Dedifferentiated amniotic fluid mesenchymal stem cell (primary cell): ENCODE results near the gene TM2D1.
"Not testable (repeated sequence)": the region's sequence is repeated elsewhere in the genome, so short reads cannot be mapped to it uniquely, and the experiment has no call there.

ENCODE experiments used
- DNase-seq: peaks from one replicate; pipeline ENCODE4 v3.0.0-alpha.2; 2016; ENCODE audit errors: extremely low spot score

The TM2D1 gene

DNA sequence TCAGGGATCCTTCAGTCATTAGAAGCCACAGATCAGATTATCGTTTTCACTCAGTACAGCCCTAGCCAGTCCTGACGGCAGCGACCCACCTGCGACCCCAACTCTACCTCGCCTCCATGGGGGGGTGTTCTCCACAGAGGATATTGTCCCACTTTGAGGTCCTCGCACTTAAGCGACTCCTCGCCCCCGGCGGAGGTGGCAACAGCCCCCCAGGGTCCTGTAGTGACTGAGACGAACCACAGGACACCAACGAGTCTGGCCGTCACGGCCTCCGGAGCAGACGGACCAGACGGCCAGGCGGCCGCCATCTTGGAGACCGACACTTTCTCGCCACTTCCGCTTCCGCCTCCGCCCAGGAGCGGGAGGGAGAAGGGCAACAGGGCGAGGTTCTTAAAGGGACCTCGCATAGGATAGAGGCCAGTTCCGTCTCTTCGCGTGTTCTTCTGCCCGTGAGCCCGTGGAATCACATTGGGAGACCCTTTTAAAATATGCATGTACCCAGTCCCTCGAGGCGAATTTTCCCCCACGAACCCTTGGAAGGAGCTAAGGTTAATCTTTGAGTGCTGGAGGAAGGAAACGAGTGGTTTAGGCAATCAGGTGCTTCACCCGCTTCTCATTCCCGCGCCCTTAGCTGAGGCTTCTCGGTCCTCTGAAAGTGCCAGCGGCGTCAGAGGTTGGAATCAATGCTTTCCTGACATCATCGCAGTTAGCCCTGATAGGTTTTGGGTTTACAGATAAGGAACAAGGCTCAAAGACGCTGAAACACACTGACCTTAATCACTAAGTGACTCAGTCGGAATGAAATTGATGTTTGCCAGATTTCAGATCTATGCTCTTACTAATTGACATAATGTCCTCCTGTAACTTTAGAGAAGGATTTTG lies at the start of gene TM2D1:
Gene TM2D1, minus strand, starts transcription at position 329 of the 882 bp plus-strand sequence. Its CDS starts 21 bp downstream, at position 308.
- DNase-seq = peak; percentile 88

GRCh38 chr1:61770131-61770530 lies 45.2 kb upstream of the TM2D1 start:
- no peak for DNase-seq

- peak; percentile 20 for DNase-seq
Measured at GRCh38 chr1:61757950-61758349, 33.0 kb upstream of the TM2D1 start.

GRCh38 chr1:61756773-61757172 lies 31.8 kb upstream of the TM2D1 start:
- DNase-seq = no peak

GRCh38 chr1:61754545-61754944 lies 29.6 kb upstream of the TM2D1 start:
- DNase-seq = no peak

DNA sequence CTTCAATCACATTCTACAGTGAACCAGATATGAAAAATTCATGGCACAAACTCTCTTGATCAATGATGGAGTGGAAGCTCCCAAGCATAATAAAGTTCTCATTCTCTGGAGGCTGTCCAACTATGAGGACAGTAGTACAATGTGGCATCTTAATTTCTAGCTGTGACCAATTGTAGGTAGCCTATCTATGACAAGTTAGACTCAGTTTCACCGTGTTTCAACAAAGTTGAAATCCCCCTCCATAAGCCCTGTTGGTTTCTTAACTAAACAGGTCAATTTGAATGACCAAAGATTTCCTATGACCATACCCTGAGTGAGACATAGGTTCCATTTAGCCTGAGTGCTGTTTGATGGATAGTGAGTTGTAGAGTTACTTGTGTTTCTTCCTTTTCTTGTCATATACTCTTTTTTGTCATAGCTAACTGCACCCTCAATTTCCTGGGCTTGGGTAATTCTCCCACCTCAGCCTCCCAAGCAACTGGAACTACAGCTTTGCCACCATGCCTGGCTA lies 29.1 kb upstream of the TM2D1 start:
- no peak for DNase-seq

DNA sequence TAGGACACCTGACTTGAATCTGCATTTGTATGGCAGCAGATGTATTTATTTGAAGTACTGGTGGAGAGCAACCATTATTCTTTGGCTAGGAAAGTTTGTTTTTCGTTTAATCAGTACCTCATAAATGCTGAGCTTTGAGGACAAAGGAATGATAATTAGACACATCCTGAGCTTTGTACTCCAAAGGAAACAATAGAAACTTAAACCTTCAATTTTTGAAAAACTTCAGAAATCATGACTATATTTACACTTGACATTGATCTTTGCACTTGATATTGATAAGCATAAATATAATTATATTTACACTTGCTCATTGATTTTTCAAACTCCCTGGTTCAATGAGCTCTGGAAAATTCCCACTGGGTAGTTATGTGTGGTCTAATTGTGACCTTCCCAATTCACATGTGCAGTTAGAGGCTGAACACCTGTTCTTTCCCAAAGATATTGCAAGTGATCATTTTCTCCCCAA lies 28.0 kb upstream of the TM2D1 start:
- DNase-seq = no peak

DNA sequence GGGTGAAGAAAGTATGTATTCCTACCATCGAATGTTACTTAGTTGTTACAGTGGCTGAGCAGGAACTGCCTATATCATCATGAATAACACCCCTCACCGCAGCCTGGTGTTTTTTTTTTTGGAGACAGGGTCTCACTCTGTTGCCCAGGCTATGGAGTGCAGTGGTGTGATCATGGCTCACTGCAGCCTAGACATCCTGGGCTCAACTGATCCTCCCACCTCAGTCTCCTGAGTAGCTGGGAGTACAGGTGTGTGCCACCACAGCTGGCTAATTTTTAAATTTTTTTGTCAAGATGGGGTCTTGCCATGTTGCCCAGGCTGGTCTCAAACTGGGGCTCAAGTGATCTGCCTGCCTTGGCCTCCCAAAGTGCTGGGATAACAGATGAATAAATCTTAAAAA lies 24.6 kb upstream of the TM2D1 start:
- DNase-seq = no peak

- DNase-seq = no peak
Measured at GRCh38 chr1:61748566-61748965, 23.6 kb upstream of the TM2D1 start.

GRCh38 chr1:61746813-61747212 lies 21.9 kb upstream of the TM2D1 start:
- peak; percentile 28 for DNase-seq

DNA sequence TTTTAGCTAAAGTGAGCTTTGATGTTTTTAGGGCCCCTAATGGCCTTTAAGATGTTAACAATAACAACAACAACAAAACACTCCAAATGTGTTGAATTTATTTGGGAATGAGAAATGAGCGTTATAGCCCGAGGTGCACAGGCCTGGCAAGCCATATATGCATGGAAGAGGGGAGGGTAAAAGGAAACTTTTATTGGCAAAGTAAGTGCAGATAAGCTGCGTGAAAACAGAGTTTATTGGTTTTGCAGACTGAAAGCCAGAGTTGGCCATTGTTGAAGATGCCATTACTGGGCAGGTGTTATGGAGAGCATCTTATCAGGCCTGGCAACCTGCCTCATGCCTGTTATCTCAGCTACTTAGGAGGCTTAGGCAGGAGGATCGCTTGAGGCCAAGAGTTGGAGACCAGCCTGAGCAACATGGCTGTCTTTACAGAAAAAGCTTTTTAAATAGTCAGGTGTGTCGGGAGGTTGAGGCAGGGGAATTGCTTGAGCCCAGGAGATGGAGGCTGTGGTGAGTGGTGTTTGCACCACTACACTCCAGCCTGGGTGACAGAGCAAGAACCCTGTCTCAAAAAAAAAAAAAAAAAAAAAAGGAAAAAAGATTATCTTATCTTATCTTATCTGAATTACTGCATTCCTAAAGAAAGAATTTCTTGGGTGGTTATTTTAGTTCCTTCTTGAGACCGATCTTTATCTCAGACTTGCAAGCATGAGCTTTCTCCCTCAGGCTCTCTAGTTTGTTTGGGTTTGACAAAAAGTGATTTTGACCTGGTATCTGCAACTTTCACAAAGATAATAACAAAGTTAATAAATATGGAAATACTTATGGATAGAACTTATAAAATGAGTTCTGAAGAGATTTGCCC lies 19.0 kb upstream of the TM2D1 start:
- no peak for DNase-seq

DNA sequence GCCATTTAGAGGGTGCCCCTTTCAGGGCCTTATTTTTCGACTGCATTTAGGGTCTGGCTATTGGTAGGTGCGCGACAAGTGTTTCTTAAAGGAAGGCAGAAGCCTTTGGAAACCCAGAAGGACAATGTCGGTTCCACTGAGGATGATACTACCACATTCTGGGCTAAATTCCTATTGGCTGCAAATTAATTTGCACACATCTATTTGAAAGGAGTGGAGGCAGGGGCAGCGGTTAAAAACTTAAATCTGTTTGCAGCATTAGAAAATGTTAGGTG lies 18.4 kb upstream of the TM2D1 start:
- no peak for DNase-seq

- DNase-seq = peak; percentile 46
Measured at GRCh38 chr1:61742620-61743430, 17.9 kb upstream of the TM2D1 start.

- DNase-seq = no peak
Measured at GRCh38 chr1:61741711-61742619, 17.0 kb upstream of the TM2D1 start, which contains the start of gene PATJ. TSS of gene PATJ (plus strand) at chr1:61742480. CDS start at chr1:61762893, 20,413 bp downstream.

GRCh38 chr1:61740751-61741700 lies 16.1 kb upstream of the TM2D1 start:
- no peak for DNase-seq

DNA sequence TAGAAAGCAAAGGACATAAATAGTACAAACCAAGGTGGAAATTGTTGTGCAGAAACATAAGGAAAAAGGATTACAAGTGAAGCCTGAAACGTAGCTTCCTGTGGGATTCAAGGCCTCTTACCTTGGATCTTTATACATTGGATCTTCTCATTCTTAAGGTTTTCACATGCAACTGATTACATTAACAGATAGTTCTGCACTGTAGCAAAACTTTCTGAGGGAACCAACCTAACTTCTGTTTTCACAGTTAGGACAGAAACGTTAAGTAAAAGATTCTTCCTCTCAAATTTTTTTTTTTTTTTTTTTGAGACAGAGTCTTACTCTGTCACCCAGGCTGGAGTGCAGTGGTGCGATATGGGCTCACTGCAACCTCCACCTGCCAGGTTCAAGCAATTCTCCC lies 7.8 kb upstream of the TM2D1 start:
- DNase-seq = no peak

GRCh38 chr1:61730679-61731078 lies 5.7 kb upstream of the TM2D1 start:
- not testable (repeated sequence) for DNase-seq

GRCh38 chr1:61727544-61727943 lies 2.6 kb upstream of the TM2D1 start:
- DNase-seq = no peak

GRCh38 chr1:61724506-61724812 lies 482 bp downstream of the TM2D1 start:
- DNase-seq = no peak
